ENCODE measurements around the gene FUOM.

DNA sequence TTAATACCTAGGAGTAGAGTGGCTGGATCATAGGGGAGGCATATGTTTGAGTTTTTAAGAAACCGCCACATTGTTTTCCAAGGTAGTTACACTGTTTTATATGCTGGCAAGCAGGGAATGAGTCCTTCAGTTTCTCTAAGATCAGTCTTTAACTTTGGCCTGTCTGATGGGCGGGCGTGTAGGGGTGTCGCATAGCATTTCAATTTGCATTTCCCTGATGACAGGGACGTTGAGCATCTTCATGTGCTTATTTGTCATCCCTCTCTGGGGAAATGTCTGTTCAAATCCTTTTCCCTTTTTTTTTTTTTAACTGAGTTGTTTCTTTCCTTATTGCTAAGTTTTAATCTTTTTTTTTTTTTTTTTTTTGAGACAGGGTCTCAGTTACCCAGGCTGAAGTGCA, 46.0 kb upstream of the FUOM start:
- TF ChIP-seq, protein P1, sequence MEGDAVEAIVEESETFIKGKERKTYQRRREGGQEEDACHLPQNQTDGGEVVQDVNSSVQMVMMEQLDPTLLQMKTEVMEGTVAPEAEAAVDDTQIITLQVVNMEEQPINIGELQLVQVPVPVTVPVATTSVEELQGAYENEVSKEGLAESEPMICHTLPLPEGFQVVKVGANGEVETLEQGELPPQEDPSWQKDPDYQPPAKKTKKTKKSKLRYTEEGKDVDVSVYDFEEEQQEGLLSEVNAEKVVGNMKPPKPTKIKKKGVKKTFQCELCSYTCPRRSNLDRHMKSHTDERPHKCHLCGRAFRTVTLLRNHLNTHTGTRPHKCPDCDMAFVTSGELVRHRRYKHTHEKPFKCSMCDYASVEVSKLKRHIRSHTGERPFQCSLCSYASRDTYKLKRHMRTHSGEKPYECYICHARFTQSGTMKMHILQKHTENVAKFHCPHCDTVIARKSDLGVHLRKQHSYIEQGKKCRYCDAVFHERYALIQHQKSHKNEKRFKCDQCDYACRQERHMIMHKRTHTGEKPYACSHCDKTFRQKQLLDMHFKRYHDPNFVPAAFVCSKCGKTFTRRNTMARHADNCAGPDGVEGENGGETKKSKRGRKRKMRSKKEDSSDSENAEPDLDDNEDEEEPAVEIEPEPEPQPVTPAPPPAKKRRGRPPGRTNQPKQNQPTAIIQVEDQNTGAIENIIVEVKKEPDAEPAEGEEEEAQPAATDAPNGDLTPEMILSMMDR (IDR thresholded peaks at IDR 0.05): no peak
- no peak for TF ChIP-seq POLR2A (IDR thresholded peaks at IDR 0.05)

Measured in testis (tissue), 2 donors.